Heart right ventricle (tissue), 16 donors: ENCODE data around the gene GMCL1. TPM values are rescaled to one million over a fixed set of nuclear protein-coding genes. Genes with fewer than 3 reads are reported as not detected.
"Not testable (repeated sequence)": the region's sequence is repeated elsewhere in the genome, so short reads cannot be mapped to it uniquely, and the experiment has no call there.

ENCODE experiments used
- ATAC-seq, 8 donors: fragments of 200-7000 bp; cut with Tn5 transposase; one replicate each; pipeline ENCODE4 v1.9.1; 2020; ENCODE audit warnings: mild to moderate bottlenecking in 8 of 8, moderate library complexity in 8 of 8, moderate number of reproducible peaks in 1 of 8
- DNase-seq, 2 donors: peaks; one replicate each; pipeline ENCODE4 v3.0.0-alpha.2; 2020
- H3K27ac ChIP-seq, 10 donors: fragments of 200-600 bp; sonication (generic) in 2 of 10; one replicate each; pipeline versions ENCODE4 v1.5.0 to v1.8.0; 2020 to 2022; ENCODE audit warnings: mild to moderate bottlenecking in 3 of 10
- H3K27me3 ChIP-seq, 7 donors: fragments of 200-600 bp; one replicate each; pipeline ENCODE4 v1.8.0; 2021 to 2022; ENCODE audit warnings: mild to moderate bottlenecking in 2 of 7
- H3K36me3 ChIP-seq, 9 donors: fragments of 200-600 bp; sonication (generic) in 1 of 9; one replicate each; pipeline versions ENCODE4 v1.5.0 to v1.8.0; 2020 to 2022; ENCODE audit warnings: mild to moderate bottlenecking in 2 of 9
- H3K4me1 ChIP-seq, 9 donors: fragments of 200-600 bp; sonication (generic) in 1 of 9; one replicate each; pipeline versions ENCODE4 v1.5.0 to v1.8.0; 2020 to 2022; ENCODE audit warnings: mild to moderate bottlenecking in 4 of 9
- H3K4me3 ChIP-seq, 10 donors: fragments of 200-600 bp; sonication (generic) in 2 of 10; one replicate each; pipeline versions ENCODE4 v1.5.0 to v1.8.0; 2020 to 2022; ENCODE audit warnings: mild to moderate bottlenecking in 7 of 10, moderate library complexity in 2 of 10
- H3K9me3 ChIP-seq, 11 donors: fragments of 200-600 bp in 10 of 11; sonication (generic) in 2 of 11; one replicate each; pipeline versions ENCODE4 v1.5.0 to v1.8.0; 2013 to 2022; ENCODE audit warnings: mild to moderate bottlenecking in 2 of 11, control low read depth in 1 of 11, moderate library complexity in 1 of 11
- CTCF ChIP-seq, 9 donors: fragments of 200-600 bp; sonication (generic) in 2 of 9; IDR thresholded peaks; one replicate each; pipeline versions ENCODE4 v1.5.0 to v1.8.0; 2021 to 2022; ENCODE audit warnings: antibody characterized with exemption in 9 of 9, mild to moderate bottlenecking in 5 of 9, moderate library complexity in 1 of 9
- WGBS, 2 donors: extraction: QIAGEN DNeasy Blood & Tissue Kit; methylation state at CpG; one replicate each; pipeline ENCODE4 v1.1.7; 2013; ENCODE audit warnings: inconsistent platforms in 1 of 2; 5-methylcytosine and 5-hydroxymethylcytosine counted together
- intact Hi-C, 10 donors: fragments of 100-400 bp; cut with DNase I; formaldehyde crosslinking; loops; one replicate each; pipeline versions ENCODE4 v1.11.1 to v1.14.2; 2022
- polyA plus RNA-seq, 2 donors: library from polyadenylated mRNA; stranded (reverse); fragments of 200-250 nt; gene quantifications; one replicate each; pipeline ENCODE4 v1.2.3, GENCODE V29; 2013
- total RNA-seq, 10 donors: library from RNA; stranded (reverse); fragmentation: NEBNext Ultra II Directional in 3 of 10; extraction: Animal tissue kit (Norgen Biotek cat#: 25700) in 3 of 10; gene quantifications; one replicate each; pipeline versions ENCODE4 v1.2.1 to v1.2.4, GENCODE V29; 2021 to 2023
- donor health status: Arrhythmogenic right ventricular cardiomyopathy.
- donor health status: ischemic (EF 13 %, LVEDD 7.1; RV severe dilation, severe dysfunction).
- donor health status: healthy with polysubstance abuse.
- donor health status: DM: no; HTN: yes; CAD: no.
- donor health status: DM: no; HTN: no; CAD: no.
- donor health status: ischemic (EF 25% LVEDD 6.9; RV normal size, moderate dysfunction).
- donor health status: ischemic (EF 25% LVEDD 5.7; RV mildly dilated, moderate dysfunction).
- donor health status: healthy.
- donor health status: DM: yes; HTN: yes; CAD: no.
- donor health status: Ischemic cardiomyopathy.
- donor health status: ischemic (EF 35%, LVEDD 5.7; RV mildly dilated, moderate dysfunction).
- donor health status: nonischemic (EF 11% LVEDD 7.7; RV severe dilation, severe dysfunction).
- donor health status: DM: yes; HTN: yes; CAD: no.
- donor health status: PGD.
- donor health status: ischemic (EF 29% LVEDD 5.4; RV normal size, mild dysfunction).
- donor health status: nonischemic (EF 23%, LVEDD 6.1; RV moderate dilation, normal function).

Gene GMCL1
- total and polyA plus RNA-seq, 12 donors = 2.9 to 8.0 (median 4.8) TPM

DNA sequence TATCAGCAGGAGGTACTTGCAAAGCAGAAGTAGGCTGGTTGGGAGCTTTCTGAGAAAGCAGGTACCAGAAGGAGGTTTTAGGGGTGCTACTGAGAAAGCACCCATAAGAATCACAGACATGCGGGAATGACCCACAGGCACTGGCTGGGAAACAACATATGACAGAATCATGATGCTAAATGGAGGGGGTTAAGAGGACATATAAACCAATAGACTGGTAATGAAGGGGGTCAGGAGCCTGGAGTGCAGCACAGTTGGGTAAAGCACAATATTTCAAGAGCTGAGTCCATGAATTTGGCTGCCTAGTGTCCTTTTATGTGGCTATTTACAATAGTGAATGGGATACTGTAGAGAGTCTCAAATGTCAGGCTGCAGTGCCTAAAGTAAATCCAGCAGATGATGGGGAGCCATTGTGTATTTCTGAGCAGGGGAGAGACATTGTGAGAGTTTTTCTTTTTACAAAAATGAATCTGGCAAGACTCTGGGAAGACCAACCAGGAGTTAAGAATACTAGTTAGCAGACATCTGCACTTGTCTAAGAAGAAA is 27.6 kb upstream of the GMCL1 start:
- Histone ChIP-seq H3K27me3 (no peaks in the 10 kb centered on the region), H3K4me3 (no peak overlapping the region), H3K36me3 (peaks cover 0 to 29% (median 16%) of the 10 kb centered on the region in 9 donors), H3K4me1 (peaks cover 4 to 33% (median 23%) of the 10 kb centered on the region in 9 donors), H3K27ac (no peak overlapping the region), H3K9me3 (no peaks in the 10 kb centered on the region)
- 94 to 100% methylated on average over 1 of the region's 1 CpG for WGBS, 2 donors
- intact Hi-C loops = no loop called here
- DNase-seq (no peak), ATAC-seq (no peak)
- TF ChIP-seq CTCF (IDR thresholded peaks at IDR 0.05) = no peak

DNA sequence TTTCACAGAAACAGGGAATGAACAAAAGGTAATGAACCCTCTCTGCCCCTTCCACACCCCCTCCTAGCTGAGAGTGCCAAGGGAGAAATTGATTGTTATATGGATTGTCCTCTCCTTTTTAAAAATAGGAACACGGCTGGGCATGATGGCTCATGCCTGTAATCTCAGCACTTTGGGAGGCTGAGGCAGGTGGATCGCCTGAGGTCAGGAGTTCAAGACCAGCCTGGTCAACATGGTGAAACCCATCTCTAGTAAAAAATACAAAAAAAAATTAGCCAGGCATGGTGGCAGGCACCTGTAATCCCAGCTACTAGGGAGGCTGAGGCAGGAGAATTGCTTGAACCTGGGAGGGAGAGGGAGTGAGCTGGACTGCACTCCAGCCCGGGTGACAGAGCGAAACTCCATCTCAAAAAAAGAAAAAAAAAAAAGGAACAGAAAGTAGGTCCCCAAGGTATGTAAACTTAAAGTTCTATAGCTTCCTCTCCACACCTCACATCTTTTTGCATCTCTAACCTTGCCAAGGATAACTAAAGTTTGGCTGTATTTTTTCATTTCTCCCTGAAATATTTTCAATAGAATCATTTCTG is 26.6 kb upstream of the GMCL1 start:
- DNase-seq, intact Hi-C loops, H3K27ac ChIP-seq, H3K9me3 ChIP-seq, H3K4me3 ChIP-seq, ATAC-seq, H3K27me3 ChIP-seq: not testable (repeated sequence)
- Histone ChIP-seq H3K36me3 (peaks cover 0 to 40% (median 21%) of the 10 kb centered on the region in 9 donors), H3K4me1 (peaks cover 4 to 30% (median 21%) of the 10 kb centered on the region in 9 donors)
- 94% methylated on average over 4 of the region's 4 CpGs for WGBS, 2 donors

- H3K36me3 ChIP-seq = peaks cover 0 to 55% (median 25%) of the 10 kb centered on the region in 9 donors
- WGBS, 2 donors = 78 to 79% methylated on average over 11 of the region's 11 CpGs
- no peak for DNase-seq
- intact Hi-C loops = no loop called here
- H3K9me3 ChIP-seq = no peaks in the 10 kb centered on the region
- H3K27ac ChIP-seq = no peak overlapping the region
- H3K4me1 ChIP-seq = peaks cover 0 to 15% (median 5%) of the 10 kb centered on the region in 9 donors
- ATAC-seq = no peak
- no peaks in the 10 kb centered on the region for H3K27me3 ChIP-seq
- H3K4me3 ChIP-seq = no peak overlapping the region
- no peak for TF ChIP-seq CTCF (IDR thresholded peaks at IDR 0.05)
These were observed 25.0 kb upstream of the GMCL1 start for GRCh38 chr2:69804416-69804815.

DNA sequence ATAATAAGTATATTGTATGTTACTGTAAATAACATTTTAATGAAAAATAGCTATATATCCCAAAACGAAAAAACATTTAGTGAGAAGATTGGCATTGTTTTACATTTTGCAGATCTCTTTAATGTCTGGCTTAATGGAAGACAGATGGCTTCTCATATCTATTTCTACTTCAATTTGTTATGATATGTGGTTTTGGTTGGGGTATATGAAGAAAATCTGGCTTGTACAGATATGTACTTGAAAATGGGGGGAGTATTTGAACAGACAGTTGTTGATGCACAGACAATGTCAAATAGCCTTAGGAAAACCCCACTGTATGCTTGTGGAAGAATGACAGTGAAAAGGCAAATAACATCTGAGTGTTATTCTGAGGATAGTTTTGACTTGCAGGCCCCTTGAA is 23.6 kb upstream of the GMCL1 start:
- WGBS, 2 donors = 87 to 94% methylated on average over 1 of the region's 1 CpG
- DNase-seq = no peak
- no peak for ATAC-seq
- Histone ChIP-seq H3K36me3 (peaks cover 0 to 67% (median 30%) of the 10 kb centered on the region in 9 donors), H3K4me1 (peaks cover 0 to 13% (median 0%) of the 10 kb centered on the region in 9 donors), H3K27ac (no peak overlapping the region), H3K27me3 (no peaks in the 10 kb centered on the region), H3K4me3 (no peak overlapping the region), H3K9me3 (no peaks in the 10 kb centered on the region)
- intact Hi-C loops = no loop called here
- TF ChIP-seq CTCF (IDR thresholded peaks at IDR 0.05) = no peak
